HCT116 (cell line): ENCODE results near the gene PXN. TPM values are rescaled to one million over a fixed set of nuclear protein-coding genes. Genes with fewer than 3 reads are reported as not detected.

Experiments used
- ATAC-seq: fragments of 200-7000 bp; cut with Tn5 transposase; 2 replicates; pipeline ENCODE4 v1.9.1; 2020; ENCODE audit warnings: mild to moderate bottlenecking, moderate library complexity
- BruUV-seq: library from RNA; stranded (reverse); fragments of 400-500 nt; replicated peaks from 2 replicates; lab custom pipeline; 2021; lab: Mats Ljungman, UMichigan
- CTCF ChIA-PET: fragments of 300-600 bp; sonication (Branson Sonifier 250); formaldehyde crosslinking; loops from one replicate; lab custom pipeline; 2021; ENCODE audit warnings: antibody characterized with exemption; lab: Charles Lee
- POLR2A ChIA-PET: fragments of 300-600, 350-600 bp; sonication (Branson Sonifier 250); formaldehyde crosslinking; loops from one replicate; lab custom pipeline; 2021; ENCODE audit warnings: antibody characterized with exemption; lab: Charles Lee
- RAD21 ChIA-PET, 2 experiments: fragments of 300-600 bp; sonication (Branson Sonifier 250); formaldehyde crosslinking; loops; one replicate each; lab custom pipeline; 2023; ENCODE audit warnings: low total read pairs in 2 of 2; ENCODE audit not compliant: uncharacterized antibody in 2 of 2, unreplicated experiment in 2 of 2, low non-redundant PET in 1 of 2; lab: Charles Lee
- DNase-seq: peaks from one replicate; pipeline ENCODE4 v3.0.0-alpha.2; 2010; ENCODE audit warnings: low read depth, low spot score
- H2AFZ ChIP-seq: fragments of 200-600 bp; shearing (Covaris generic), sonication (generic); 2 replicates; pipeline ENCODE4 v1.6.1; 2017; ENCODE audit warnings: low read depth, mixed run types, mixed read lengths, antibody characterized with exemption, low read length; ENCODE audit not compliant: poor library complexity, severe bottlenecking
- H3K27ac ChIP-seq: 2 replicates; pipeline ENCODE4 v1.5.1; 2012; ENCODE audit warnings: low read depth, low read length
- H3K27me3 ChIP-seq: fragments of 200-600 bp; sonication (generic); 2 replicates; pipeline ENCODE4 v1.6.1; 2016; ENCODE audit warnings: mixed run types, low read length, mixed read lengths; ENCODE audit not compliant: insufficient read depth
- H3K36me3 ChIP-seq, 2 experiments: fragments of 200-500 bp in 1 of 2; fragments of 200-600 bp in 1 of 2; sonication (Bioruptor generic) in 1 of 2; sonication (generic) in 1 of 2; 2 replicates each; pipeline versions ENCODE4 v1.5.1 to v1.6.1; 2014 to 2016; ENCODE audit warnings: low read length in 2 of 2, inconsistent platforms in 1 of 2, mixed read lengths in 1 of 2, mixed run types in 1 of 2; ENCODE audit not compliant: insufficient read depth in 2 of 2, control insufficient read depth in 1 of 2
- H3K4me1 ChIP-seq, 2 experiments: fragments of 200-600 bp in 1 of 2; sonication (generic) in 1 of 2; 2 replicates each; pipeline versions ENCODE4 v1.5.1 to v1.6.1; 2012 to 2017; ENCODE audit warnings: low read length in 2 of 2, inconsistent platforms in 1 of 2, mild to moderate bottlenecking in 1 of 2, mixed read lengths in 1 of 2, mixed run types in 1 of 2, moderate library complexity in 1 of 2; ENCODE audit not compliant: insufficient read depth in 2 of 2, control insufficient read depth in 1 of 2
- H3K4me2 ChIP-seq: fragments of 200-600 bp; sonication (generic); 2 replicates; pipeline ENCODE4 v1.6.1; 2017; ENCODE audit warnings: mixed run types, low read length, mixed read lengths
- H3K4me3 ChIP-seq, 2 experiments: fragments of 200-600 bp in 1 of 2; sonication (generic) in 1 of 2; replicated peaks in 1 of 2; 2 replicates each; pipeline ENCODE4 v1.5.1; 2011 to 2016; ENCODE audit warnings: low read length in 2 of 2, control low read depth in 1 of 2, low read depth in 1 of 2, mild to moderate bottlenecking in 1 of 2, mixed read lengths in 1 of 2, mixed run types in 1 of 2
- H3K79me2 ChIP-seq: fragments of 200-600 bp; sonication (generic); 2 replicates; pipeline ENCODE4 v1.6.1; 2017; ENCODE audit warnings: mild to moderate bottlenecking, mixed run types, low read length, moderate library complexity, mixed read lengths; ENCODE audit not compliant: insufficient read depth
- H3K9ac ChIP-seq: fragments of 200-600 bp; sonication (generic); 2 replicates; pipeline ENCODE4 v1.6.1; 2016; ENCODE audit warnings: low read length, mixed read lengths
- H3K9me2 ChIP-seq: fragments of 200-600 bp; sonication (generic), shearing (Covaris generic); 2 replicates; pipeline ENCODE4 v1.6.1; 2017; ENCODE audit warnings: mixed run types, mild to moderate bottlenecking, moderate library complexity; ENCODE audit not compliant: insufficient read depth
- H3K9me3 ChIP-seq, 2 experiments: fragments of 200-500 bp in 1 of 2; fragments of 200-600 bp in 1 of 2; sonication (Bioruptor generic) in 1 of 2; sonication (generic) in 1 of 2; 2 replicates each; pipeline ENCODE4 v1.6.1; 2014 to 2017; ENCODE audit warnings: low read length in 2 of 2, mixed read lengths in 2 of 2, inconsistent platforms in 1 of 2, low read depth in 1 of 2, mild to moderate bottlenecking in 1 of 2, mixed run types in 1 of 2, moderate library complexity in 1 of 2; ENCODE audit not compliant: control insufficient read depth in 1 of 2, insufficient read depth in 1 of 2
- H4K20me1 ChIP-seq: fragments of 200-600 bp; sonication (generic), shearing (Covaris generic); 2 replicates; pipeline ENCODE4 v1.6.1; 2017; ENCODE audit warnings: mixed run types, mild to moderate bottlenecking, moderate library complexity; ENCODE audit not compliant: insufficient read depth
- CBX3 ChIP-seq: IDR thresholded peaks from 2 replicates; pipeline ENCODE4 v1.6.1; 2012; ENCODE audit warnings: low read depth
- CEBPB ChIP-seq: IDR thresholded peaks from 2 replicates; pipeline ENCODE4 v1.6.1; 2012; ENCODE audit warnings: low read depth
- ELF1 ChIP-seq: IDR thresholded peaks from 2 replicates; pipeline ENCODE4 v1.6.1; 2012; ENCODE audit warnings: low read depth, borderline replicate concordance
- EZH2 ChIP-seq: fragments of 200-600 bp; sonication (generic); IDR thresholded peaks from 2 replicates; pipeline ENCODE4 v1.6.1; 2017; ENCODE audit warnings: antibody characterized with exemption, mixed run types
- FOSL1 ChIP-seq: IDR thresholded peaks from 2 replicates; pipeline ENCODE4 v1.6.1; 2012; ENCODE audit warnings: low read depth
- JUND ChIP-seq: IDR thresholded peaks from 2 replicates; pipeline ENCODE4 v1.6.1; 2012
- POLR2A ChIP-seq: IDR thresholded peaks from 2 replicates; pipeline ENCODE4 v1.7.0; 2011; ENCODE audit warnings: borderline replicate concordance; ENCODE audit not compliant: insufficient read depth, insufficient read length; ENCODE audit errors: extremely low read depth
- RAD21 ChIP-seq: IDR thresholded peaks from 2 replicates; pipeline ENCODE4 v1.6.1; 2012; ENCODE audit warnings: low read depth, mild to moderate bottlenecking
- SRF ChIP-seq: IDR thresholded peaks from 2 replicates; pipeline ENCODE4 v1.6.1; 2012; ENCODE audit warnings: low read depth
- TCF7L2 ChIP-seq: IDR thresholded peaks from 2 replicates; pipeline ENCODE4 v1.7.0; 2011; ENCODE audit warnings: borderline replicate concordance, inconsistent platforms; ENCODE audit not compliant: insufficient read depth, insufficient read length; ENCODE audit errors: extremely low read depth
- ZNF274 ChIP-seq: fragments of 200-500 bp; sonication (Bioruptor generic); IDR thresholded peaks from 2 replicates; pipeline ENCODE4 v1.6.1; 2014; ENCODE audit warnings: mild to moderate bottlenecking, low read depth, low read length, inconsistent platforms
- intact Hi-C: fragments of 100-400 bp; cut with micrococcal nuclease; formaldehyde crosslinking; loops from 2 replicates; pipeline ENCODE4 v1.10.0; 2022
- total RNA-seq: library from RNA; stranded (reverse); gene quantifications from one replicate; pipeline ENCODE4 v1.2.1, GENCODE V29; 2021; ENCODE audit not compliant: unreplicated experiment
- TF ChIP-seq, protein P1 (sequence below): IDR thresholded peaks from 2 replicates; pipeline ENCODE4 v1.6.1; 2012
- TF ChIP-seq, protein P2 (sequence below): IDR thresholded peaks from 2 replicates; pipeline ENCODE4 v1.6.1; 2012; ENCODE audit warnings: low read depth
- TF ChIP-seq, protein P3 (sequence below): IDR thresholded peaks from 2 replicates; pipeline ENCODE4 v1.6.1; 2011; ENCODE audit warnings: mild to moderate bottlenecking, low read length, moderate library complexity; ENCODE audit not compliant: insufficient replicate concordance; ENCODE audit errors: extremely low read depth
- TF ChIP-seq, protein P4 (sequence below): IDR thresholded peaks from 2 replicates; pipeline ENCODE4 v1.6.1; 2012
- TF ChIP-seq, protein P5 (sequence below), 3 experiments: fragments of 200-600 bp in 1 of 3; sonication (generic) in 1 of 3; IDR thresholded peaks in 2 of 3; conservative IDR thresholded peaks in 1 of 3; 2 replicates each; pipeline ENCODE4 v1.5.1; 2012 to 2017; ENCODE audit warnings: low read depth in 2 of 3, low read length in 2 of 3, antibody characterized with exemption in 1 of 3, borderline replicate concordance in 1 of 3, control low read depth in 1 of 3, mild to moderate bottlenecking in 1 of 3, mixed read lengths in 1 of 3, mixed run types in 1 of 3, moderate library complexity in 1 of 3; ENCODE audit not compliant: insufficient read depth in 1 of 3

Gene PXN
- total RNA-seq, 1 experiment from 2014 or later: 211 TPM

DNA sequence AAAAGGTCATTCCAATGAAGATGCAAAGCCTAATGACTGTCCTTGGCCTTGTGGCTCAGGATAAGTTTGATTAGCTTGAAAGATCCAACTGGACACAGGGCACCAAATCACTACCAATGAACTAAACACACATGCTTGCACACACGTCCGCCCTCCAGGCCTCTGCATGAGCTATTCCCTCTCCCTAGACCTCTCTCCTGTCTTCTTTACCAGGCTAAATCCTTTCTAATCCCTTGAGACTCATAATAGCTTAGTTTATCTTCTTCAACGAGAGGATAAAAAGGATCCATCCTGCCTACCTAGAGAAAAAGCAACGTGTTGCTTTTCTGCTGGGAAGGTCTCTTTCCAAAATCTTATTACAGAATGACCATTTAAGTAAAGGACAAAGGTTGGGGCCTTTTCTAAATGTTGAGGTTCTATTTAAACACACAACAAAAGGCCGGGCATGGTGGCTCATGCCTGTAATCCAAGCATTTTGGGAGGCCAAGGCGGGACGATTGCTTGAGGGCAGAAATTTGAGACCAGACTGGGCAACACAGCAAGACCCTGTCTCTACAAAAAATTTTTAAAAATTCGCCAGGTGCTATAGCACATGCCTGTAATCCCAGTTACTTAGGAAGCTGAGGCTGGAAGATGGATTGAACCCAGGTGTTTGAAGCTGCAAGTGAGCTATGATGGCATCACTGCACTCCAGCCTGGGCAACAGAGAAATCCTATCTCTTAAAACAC, 22.4 kb downstream of the PXN start:
- H3K4me2 ChIP-seq: no peak overlapping the region
- no peak overlapping the region for H3K9ac ChIP-seq
- H3K27me3 ChIP-seq: no peaks in the 10 kb centered on the region
- H3K27ac ChIP-seq: no peak overlapping the region
- no peaks in the 10 kb centered on the region for H3K9me2 ChIP-seq
- H4K20me1 ChIP-seq: no peaks in the 10 kb centered on the region; the same call in 1 of the 2 replicates
- intact Hi-C loops: no loop called here
- ChIA-PET POLR2A (interaction anchor here (0.7 to 1.2 kb wide), 4 partner anchors 12 to 48 kb away, joined by 3 to 4 read pairs (median 3); partner anchors contain the start of gene RNU4-2), RAD21 (no interaction called here), CTCF (interaction anchor here (2.1 kb wide), 1 partner anchor 8 kb away, joined by 9 read pairs; no protein-coding TSS in a partner anchor)
- no peak overlapping the region for H2AFZ ChIP-seq
- ATAC-seq: no peak
- no peak overlapping the region for H3K4me3 ChIP-seq
- H3K79me2 ChIP-seq: peaks cover 99% of the 10 kb centered on the region
- no TSS peak for BruUV-seq
- TF ChIP-seq ELF1 (no peak), SRF (no peak), JUND (no peak), EZH2 (no peak), TCF7L2 (no peak), CBX3 (no peak), ZNF274 (no peak), FOSL1 (no peak), POLR2A (no peak), RAD21 (no peak), CEBPB (no peak)
- TF ChIP-seq, protein P1, sequence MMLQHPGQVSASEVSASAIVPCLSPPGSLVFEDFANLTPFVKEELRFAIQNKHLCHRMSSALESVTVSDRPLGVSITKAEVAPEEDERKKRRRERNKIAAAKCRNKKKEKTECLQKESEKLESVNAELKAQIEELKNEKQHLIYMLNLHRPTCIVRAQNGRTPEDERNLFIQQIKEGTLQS: no peak
- TF ChIP-seq, protein P2, sequence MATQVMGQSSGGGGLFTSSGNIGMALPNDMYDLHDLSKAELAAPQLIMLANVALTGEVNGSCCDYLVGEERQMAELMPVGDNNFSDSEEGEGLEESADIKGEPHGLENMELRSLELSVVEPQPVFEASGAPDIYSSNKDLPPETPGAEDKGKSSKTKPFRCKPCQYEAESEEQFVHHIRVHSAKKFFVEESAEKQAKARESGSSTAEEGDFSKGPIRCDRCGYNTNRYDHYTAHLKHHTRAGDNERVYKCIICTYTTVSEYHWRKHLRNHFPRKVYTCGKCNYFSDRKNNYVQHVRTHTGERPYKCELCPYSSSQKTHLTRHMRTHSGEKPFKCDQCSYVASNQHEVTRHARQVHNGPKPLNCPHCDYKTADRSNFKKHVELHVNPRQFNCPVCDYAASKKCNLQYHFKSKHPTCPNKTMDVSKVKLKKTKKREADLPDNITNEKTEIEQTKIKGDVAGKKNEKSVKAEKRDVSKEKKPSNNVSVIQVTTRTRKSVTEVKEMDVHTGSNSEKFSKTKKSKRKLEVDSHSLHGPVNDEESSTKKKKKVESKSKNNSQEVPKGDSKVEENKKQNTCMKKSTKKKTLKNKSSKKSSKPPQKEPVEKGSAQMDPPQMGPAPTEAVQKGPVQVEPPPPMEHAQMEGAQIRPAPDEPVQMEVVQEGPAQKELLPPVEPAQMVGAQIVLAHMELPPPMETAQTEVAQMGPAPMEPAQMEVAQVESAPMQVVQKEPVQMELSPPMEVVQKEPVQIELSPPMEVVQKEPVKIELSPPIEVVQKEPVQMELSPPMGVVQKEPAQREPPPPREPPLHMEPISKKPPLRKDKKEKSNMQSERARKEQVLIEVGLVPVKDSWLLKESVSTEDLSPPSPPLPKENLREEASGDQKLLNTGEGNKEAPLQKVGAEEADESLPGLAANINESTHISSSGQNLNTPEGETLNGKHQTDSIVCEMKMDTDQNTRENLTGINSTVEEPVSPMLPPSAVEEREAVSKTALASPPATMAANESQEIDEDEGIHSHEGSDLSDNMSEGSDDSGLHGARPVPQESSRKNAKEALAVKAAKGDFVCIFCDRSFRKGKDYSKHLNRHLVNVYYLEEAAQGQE: no peak
- TF ChIP-seq, protein P3, sequence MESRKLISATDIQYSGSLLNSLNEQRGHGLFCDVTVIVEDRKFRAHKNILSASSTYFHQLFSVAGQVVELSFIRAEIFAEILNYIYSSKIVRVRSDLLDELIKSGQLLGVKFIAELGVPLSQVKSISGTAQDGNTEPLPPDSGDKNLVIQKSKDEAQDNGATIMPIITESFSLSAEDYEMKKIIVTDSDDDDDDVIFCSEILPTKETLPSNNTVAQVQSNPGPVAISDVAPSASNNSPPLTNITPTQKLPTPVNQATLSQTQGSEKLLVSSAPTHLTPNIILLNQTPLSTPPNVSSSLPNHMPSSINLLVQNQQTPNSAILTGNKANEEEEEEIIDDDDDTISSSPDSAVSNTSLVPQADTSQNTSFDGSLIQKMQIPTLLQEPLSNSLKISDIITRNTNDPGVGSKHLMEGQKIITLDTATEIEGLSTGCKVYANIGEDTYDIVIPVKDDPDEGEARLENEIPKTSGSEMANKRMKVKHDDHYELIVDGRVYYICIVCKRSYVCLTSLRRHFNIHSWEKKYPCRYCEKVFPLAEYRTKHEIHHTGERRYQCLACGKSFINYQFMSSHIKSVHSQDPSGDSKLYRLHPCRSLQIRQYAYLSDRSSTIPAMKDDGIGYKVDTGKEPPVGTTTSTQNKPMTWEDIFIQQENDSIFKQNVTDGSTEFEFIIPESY: no peak
- TF ChIP-seq, protein P4, sequence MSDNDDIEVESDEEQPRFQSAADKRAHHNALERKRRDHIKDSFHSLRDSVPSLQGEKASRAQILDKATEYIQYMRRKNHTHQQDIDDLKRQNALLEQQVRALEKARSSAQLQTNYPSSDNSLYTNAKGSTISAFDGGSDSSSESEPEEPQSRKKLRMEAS: no peak
- TF ChIP-seq, protein P5, sequence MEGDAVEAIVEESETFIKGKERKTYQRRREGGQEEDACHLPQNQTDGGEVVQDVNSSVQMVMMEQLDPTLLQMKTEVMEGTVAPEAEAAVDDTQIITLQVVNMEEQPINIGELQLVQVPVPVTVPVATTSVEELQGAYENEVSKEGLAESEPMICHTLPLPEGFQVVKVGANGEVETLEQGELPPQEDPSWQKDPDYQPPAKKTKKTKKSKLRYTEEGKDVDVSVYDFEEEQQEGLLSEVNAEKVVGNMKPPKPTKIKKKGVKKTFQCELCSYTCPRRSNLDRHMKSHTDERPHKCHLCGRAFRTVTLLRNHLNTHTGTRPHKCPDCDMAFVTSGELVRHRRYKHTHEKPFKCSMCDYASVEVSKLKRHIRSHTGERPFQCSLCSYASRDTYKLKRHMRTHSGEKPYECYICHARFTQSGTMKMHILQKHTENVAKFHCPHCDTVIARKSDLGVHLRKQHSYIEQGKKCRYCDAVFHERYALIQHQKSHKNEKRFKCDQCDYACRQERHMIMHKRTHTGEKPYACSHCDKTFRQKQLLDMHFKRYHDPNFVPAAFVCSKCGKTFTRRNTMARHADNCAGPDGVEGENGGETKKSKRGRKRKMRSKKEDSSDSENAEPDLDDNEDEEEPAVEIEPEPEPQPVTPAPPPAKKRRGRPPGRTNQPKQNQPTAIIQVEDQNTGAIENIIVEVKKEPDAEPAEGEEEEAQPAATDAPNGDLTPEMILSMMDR (IDR thresholded peaks at IDR 0.05 in 2 of 3, conservative IDR thresholded peaks at IDR 0.05 in 1 of 3; ENCODE audit: borderline replicate concordance in 1 of 3, insufficient read depth in 1 of 3, low read depth in 2 of 3, low read length in 2 of 3): no peak
- H3K9me3 ChIP-seq: no peaks in the 10 kb centered on the region
- peaks cover 38 to 82% of the 10 kb centered on the region in 2 experiments for H3K4me1 ChIP-seq
- peaks cover 0 to 2% of the 10 kb centered on the region in 2 experiments; a peak in 2 of 4 replicates for H3K36me3 ChIP-seq
- DNase-seq: no peak
